NOMO-1 treated with dmso at 0.1 percent for 144 hours (cell line): ENCODE results near the gene CELF2.

Source experiments
- DNase-seq: peaks from one replicate; lab custom pipeline; 2025; ENCODE audit not compliant: unreplicated experiment; lab: John Stamatoyannopoulos, UW

CELF2 gene

GRCh38 chr10:11020548-11020942, 2.9 kb downstream of the CELF2 start:
- no peak for DNase-seq

- DNase-seq: no peak
Measured at GRCh38 chr10:11022213-11022612, 4.5 kb downstream of the CELF2 start.

- no peak for DNase-seq
Measured at GRCh38 chr10:11023009-11023953, 5.6 kb downstream of the CELF2 start.

- no peak for DNase-seq
Measured at GRCh38 chr10:11024596-11024995, 6.9 kb downstream of the CELF2 start.

- DNase-seq: no peak
Measured at GRCh38 chr10:11025978-11026377, 8.3 kb downstream of the CELF2 start.

- no peak for DNase-seq
Measured at GRCh38 chr10:11026773-11027172, 9.1 kb downstream of the CELF2 start.

- DNase-seq: no peak
Measured at GRCh38 chr10:11034762-11035161, 17.1 kb downstream of the CELF2 start.

- no peak for DNase-seq
Measured at GRCh38 chr10:11035301-11035991, 17.8 kb downstream of the CELF2 start.

GRCh38 chr10:11036424-11037011, 18.8 kb downstream of the CELF2 start:
- DNase-seq: no peak

- DNase-seq: peak; percentile 4
Measured at GRCh38 chr10:11037991-11038390, 20.3 kb downstream of the CELF2 start.

- DNase-seq: no peak
Measured at GRCh38 chr10:11042357-11042756, 24.7 kb downstream of the CELF2 start.

GRCh38 chr10:11043039-11043438, 25.4 kb downstream of the CELF2 start:
- no peak for DNase-seq

- DNase-seq: no peak
Measured at GRCh38 chr10:11043446-11044127, 25.9 kb downstream of the CELF2 start.

GRCh38 chr10:11045487-11045886, 27.8 kb downstream of the CELF2 start:
- no peak for DNase-seq

- no peak for DNase-seq
Measured at GRCh38 chr10:11045995-11046775, 28.5 kb downstream of the CELF2 start.

- DNase-seq: no peak
Measured at GRCh38 chr10:11046776-11047160, 29.1 kb downstream of the CELF2 start.

- DNase-seq: no peak
Measured at GRCh38 chr10:11048707-11049278, 31.1 kb downstream of the CELF2 start.

- no peak for DNase-seq
Measured at GRCh38 chr10:11049806-11050205, 32.1 kb downstream of the CELF2 start.

- no peak for DNase-seq
Measured at GRCh38 chr10:11050301-11051287, 32.9 kb downstream of the CELF2 start.
